K562 (cell line): ENCODE measurements around the gene RNASEH2A. TPM values are rescaled to one million over a fixed set of nuclear protein-coding genes. Genes with fewer than 3 reads are reported as not detected.
A peak's percentile ranks its signal among the peaks of the same experiment; 100 is the strongest.

Experiments
- ATAC-seq: fragments of 200-7000 bp; cut with Tn5 transposase; 3 replicates; pipeline ENCODE4 v1.9.1; 2020; ENCODE audit warnings: moderate library complexity
- BruUV-seq: library from RNA; stranded (reverse); fragments of 400-500 nt; replicated peaks from 2 replicates; lab custom pipeline; 2021; lab: Mats Ljungman, UMichigan
- CTCF ChIA-PET: fragments of 300-600 bp; formaldehyde crosslinking; extraction: SDS; loops from one replicate; lab custom pipeline; 2021; ENCODE audit warnings: low intra/inter-chr PET ratio; lab: Yijun Ruan, JAX
- POLR2A ChIA-PET: fragments of 300-600, 350-650 bp; sonication (Branson Sonifier 250); formaldehyde crosslinking; extraction: SDS; loops from one replicate; lab custom pipeline; 2021; ENCODE audit warnings: antibody characterized with exemption, inconsistent platforms; lab: Yijun Ruan, JAX
- DNase-seq, 4 experiments: peaks; one replicate each; pipeline versions ENCODE4 v3.0.0 to v3.0.0-alpha.2; 2011 to 2018; ENCODE audit warnings: low spot score in 3 of 4, mixed read lengths in 3 of 4; ENCODE audit errors: extremely low read depth in 1 of 4
- FAIRE-seq: peaks from 2 replicates; lab custom pipeline; 2011; peaks lifted over from hg19 to GRCh38; lab: Jason Lieb, UNC
- H2AFZ ChIP-seq: 2 replicates; pipeline ENCODE4 v1.6.0; 2011; ENCODE audit warnings: low read depth, low read length, control low read depth, inconsistent platforms
- H3K27ac ChIP-seq: fragments of 200-600 bp; 3 replicates; pipeline ENCODE4 v1.8.0; 2011; ENCODE audit warnings: low read depth, mild to moderate bottlenecking, control low read depth, inconsistent platforms, low read length, moderate library complexity, mixed read lengths; ENCODE audit errors: extremely low read depth
- H3K27me3 ChIP-seq, 2 experiments: fragments of 300-600 bp in 1 of 2; 2 replicates in 1 of 2; 3 replicates in 1 of 2; pipeline versions ENCODE4 v1.6.0 to v1.8.0; 2011; ENCODE audit warnings: inconsistent platforms in 2 of 2, low read length in 2 of 2, mild to moderate bottlenecking in 1 of 2, mixed read lengths in 1 of 2, moderate library complexity in 1 of 2; ENCODE audit not compliant: control insufficient read depth in 2 of 2, insufficient read depth in 2 of 2
- H3K36me3 ChIP-seq: fragments of 300-600 bp; 3 replicates; pipeline ENCODE4 v1.8.0; 2011; ENCODE audit warnings: mild to moderate bottlenecking, low read length, inconsistent platforms; ENCODE audit not compliant: control insufficient read depth, insufficient read depth
- H3K4me1 ChIP-seq, 2 experiments: fragments of 200-600 bp in 1 of 2; replicated peaks in 1 of 2; 2 replicates in 1 of 2; 3 replicates in 1 of 2; pipeline versions ENCODE4 v1.5.1 to v1.8.0; 2011; ENCODE audit warnings: inconsistent platforms in 2 of 2, low read length in 2 of 2, mild to moderate bottlenecking in 1 of 2, mixed read lengths in 1 of 2, moderate library complexity in 1 of 2; ENCODE audit not compliant: control insufficient read depth in 2 of 2, insufficient read depth in 2 of 2
- H3K4me2 ChIP-seq: 2 replicates; pipeline ENCODE4 v1.6.1; 2011; ENCODE audit warnings: low read length, control low read depth, inconsistent platforms, mixed read lengths; ENCODE audit not compliant: insufficient read depth
- H3K4me3 ChIP-seq: fragments of 200-600 bp; sonication (generic), shearing (Covaris generic); 2 replicates; pipeline ENCODE4 v1.5.1; 2016; ENCODE audit warnings: control low read depth, inconsistent platforms
- H3K79me2 ChIP-seq: fragments of 200-600 bp; 3 replicates; pipeline ENCODE4 v1.8.0; 2011; ENCODE audit warnings: low read length, inconsistent platforms; ENCODE audit not compliant: control insufficient read depth, insufficient read depth
- H3K9ac ChIP-seq, 2 experiments: 2 replicates each; pipeline versions ENCODE4 v1.6.0 to v1.6.1; 2011; ENCODE audit warnings: low read depth in 2 of 2, low read length in 2 of 2, control low read depth in 1 of 2, inconsistent platforms in 1 of 2, mild to moderate bottlenecking in 1 of 2, mixed read lengths in 1 of 2; ENCODE audit not compliant: insufficient read depth in 1 of 2
- H3K9me1 ChIP-seq: one replicate; pipeline ENCODE4 v1.6.0; 2011; ENCODE audit warnings: inconsistent platforms, mild to moderate bottlenecking, low read length, moderate library complexity; ENCODE audit not compliant: control insufficient read depth, insufficient read depth
- H3K9me3 ChIP-seq: replicated peaks from 2 replicates; pipeline ENCODE4 v1.5.1; 2011; ENCODE audit warnings: low read depth, low read length, inconsistent platforms; ENCODE audit not compliant: control insufficient read depth, insufficient read depth
- H4K20me1 ChIP-seq: replicated peaks from 2 replicates; pipeline ENCODE4 v1.6.1; 2011; ENCODE audit warnings: low read length, inconsistent platforms, mixed read lengths; ENCODE audit not compliant: control insufficient read depth, insufficient read depth
- CEBPB ChIP-seq: fragments of 450-650 bp; IDR thresholded peaks from 2 replicates; pipeline ENCODE4 v1.6.1; 2016; ENCODE audit warnings: missing genetic modification characterization, missing compliant biosample characterization
- CHD2 ChIP-seq: IDR thresholded peaks from 2 replicates; pipeline ENCODE4 v1.6.1; 2011; ENCODE audit warnings: low read depth, low read length
- FIP1L1 ChIP-seq: fragments of 200-400 bp; formaldehyde crosslinking; IDR thresholded peaks from 2 replicates; pipeline ENCODE4 v1.6.1; 2018; ENCODE audit warnings: mild to moderate bottlenecking, low read depth, low read length; ENCODE audit not compliant: poor library complexity, severe bottlenecking
- HNRNPL ChIP-seq: fragments of 200-400 bp; formaldehyde crosslinking; IDR thresholded peaks from 2 replicates; pipeline ENCODE4 v1.6.1; 2017; ENCODE audit warnings: low read depth, mild to moderate bottlenecking, low read length
- IRF2 ChIP-seq: sonication (generic); formaldehyde crosslinking; IDR thresholded peaks from 2 replicates; pipeline ENCODE4 v1.8.1; 2022; ENCODE audit warnings: mild to moderate bottlenecking, missing genetic modification reagents
- MTA3 ChIP-seq: fragments of 450-650 bp; formaldehyde crosslinking; IDR thresholded peaks from 2 replicates; pipeline ENCODE4 v1.6.1; 2017; ENCODE audit warnings: mild to moderate bottlenecking, borderline replicate concordance
- NBN ChIP-seq: fragments of 450-650 bp; IDR thresholded peaks from 2 replicates; pipeline ENCODE4 v1.6.1; 2016; ENCODE audit warnings: low read depth, mild to moderate bottlenecking
- NR1H2 ChIP-seq: sonication (generic); formaldehyde crosslinking; IDR thresholded peaks from 2 replicates; pipeline ENCODE4 v1.4.0; 2020; ENCODE audit warnings: mild to moderate bottlenecking, missing genetic modification reagents
- NRF1 ChIP-seq, 2 experiments: fragments of 450-650 bp; IDR thresholded peaks in 1 of 2; conservative IDR thresholded peaks in 1 of 2; 2 replicates each; pipeline ENCODE4 v1.6.1; 2014; ENCODE audit warnings: mild to moderate bottlenecking in 2 of 2
- POLR2G ChIP-seq: fragments of 200-400 bp; formaldehyde crosslinking; IDR thresholded peaks from 2 replicates; pipeline ENCODE4 v1.6.1; 2017; ENCODE audit warnings: low read depth, mild to moderate bottlenecking, antibody characterized with exemption, low read length, moderate library complexity
- SIN3B ChIP-seq: fragments of 450-650 bp; IDR thresholded peaks from 2 replicates; pipeline ENCODE4 v1.6.1; 2017; ENCODE audit warnings: low read depth, mild to moderate bottlenecking, moderate library complexity
- SMAD4 ChIP-seq: fragments of 250-450 bp; sonication (Bioruptor Pico); conservative IDR thresholded peaks from 2 replicates; pipeline ENCODE4 v1.8.0; 2021; ENCODE audit warnings: inconsistent platforms, mild to moderate bottlenecking, moderate library complexity
- SMARCC2 ChIP-seq: fragments of 450-650 bp; IDR thresholded peaks from 2 replicates; pipeline ENCODE4 v1.6.1; 2017; ENCODE audit warnings: antibody characterized with exemption, moderate library complexity, mild to moderate bottlenecking, low read depth
- SREBF1 ChIP-seq: fragments of 150-350 bp; IDR thresholded peaks from 2 replicates; pipeline ENCODE4 v1.6.1; 2014; ENCODE audit warnings: antibody characterized with exemption, low read depth, low read length, borderline replicate concordance
- SRSF9 ChIP-seq: fragments of 200-400 bp; formaldehyde crosslinking; IDR thresholded peaks from 2 replicates; pipeline ENCODE4 v1.6.1; 2017; ENCODE audit warnings: low read depth, low read length, borderline replicate concordance
- ZBTB7A ChIP-seq: IDR thresholded peaks from 2 replicates; pipeline ENCODE4 v1.6.1; 2011; ENCODE audit warnings: low read depth, mild to moderate bottlenecking, low read length, moderate library complexity, borderline replicate concordance; ENCODE audit not compliant: control insufficient read depth
- ZFP1 ChIP-seq: fragments of 450-650 bp; formaldehyde crosslinking; IDR thresholded peaks from 2 replicates; pipeline ENCODE4 v1.4.0; 2020; ENCODE audit warnings: mild to moderate bottlenecking, mixed read lengths
- ZFX ChIP-seq: sonication (generic); formaldehyde crosslinking; IDR thresholded peaks from 2 replicates; pipeline ENCODE4 v1.8.0; 2022; ENCODE audit warnings: mild to moderate bottlenecking, missing genetic modification reagents, moderate library complexity
- ZNF121 ChIP-seq: sonication (generic); formaldehyde crosslinking; conservative IDR thresholded peaks from 2 replicates; pipeline ENCODE4 v1.8.0; 2022; ENCODE audit warnings: missing genetic modification reagents
- ZNF316 ChIP-seq: fragments of 450-650 bp; IDR thresholded peaks from 2 replicates; pipeline ENCODE4 v1.6.1; 2016
- WGBS: fragments of 100-300 bp; shearing (Covaris generic); methylation state at CpG from one replicate; pipeline ENCODE4 v1.1.6; 2016; ENCODE audit warnings: low coverage, mixed read lengths; ENCODE audit not compliant: insufficient coverage; ENCODE audit errors: missing lambda C conversion rate; 5-methylcytosine and 5-hydroxymethylcytosine counted together
- in situ Hi-C: fragments of 300-500 bp; cut with MboI; formaldehyde crosslinking; loops from 4 replicates; pipeline ENCODE4 v1.15.0; 2018; ENCODE audit warnings: inconsistent platforms, mixed read lengths
- intact Hi-C: fragments of 100-400 bp; cut with micrococcal nuclease; formaldehyde crosslinking; loops from 2 replicates; pipeline ENCODE4 v1.14.2; 2022
- polyA plus RNA-seq, 8 experiments: library from polyadenylated mRNA; depleted of rRNA in 4 of 8; stranded (reverse) in 5 of 8; unstranded in 3 of 8; fragments of >200 nt; fragmentation: Nextera tagmentation in 2 of 8; fragmentation: Illumina TruSeq in 1 of 8; extraction: Ambion mirVana in 2 of 8; extraction: Trizol in 1 of 8; gene quantifications; 2 replicates each; pipeline versions ENCODE4 v1.2.1 to v1.2.3, GENCODE V29; 2011 to 2014; ENCODE audit warnings: inconsistent platforms in 1 of 8, missing spikeins in 1 of 8
- total RNA-seq, 7 experiments: library from RNA; depleted of rRNA in 6 of 7; stranded (reverse); fragments of >200 nt in 6 of 7; fragmentation: Illumina TruSeq in 2 of 7; extraction: Trizol in 2 of 7; gene quantifications; 2 replicates each; pipeline versions ENCODE4 v1.2.1 to v1.2.3, GENCODE V29; 2011 to 2021; ENCODE audit warnings: low replicate concordance in 1 of 7
- TF ChIP-seq, protein P1 (sequence below): fragments of 250-450 bp; sonication (Bioruptor Pico); IDR thresholded peaks from 2 replicates; pipeline ENCODE4 v1.8.0; 2022; ENCODE audit warnings: moderate library complexity, mild to moderate bottlenecking, inconsistent platforms

RNASEH2A gene
- total and polyA plus RNA-seq, 9 of the 15 experiments (the other 6 are each of a cell fraction or from before 2014, with no cell fraction given): 22.3 to 78.0 (median 61.7) TPM

DNA sequence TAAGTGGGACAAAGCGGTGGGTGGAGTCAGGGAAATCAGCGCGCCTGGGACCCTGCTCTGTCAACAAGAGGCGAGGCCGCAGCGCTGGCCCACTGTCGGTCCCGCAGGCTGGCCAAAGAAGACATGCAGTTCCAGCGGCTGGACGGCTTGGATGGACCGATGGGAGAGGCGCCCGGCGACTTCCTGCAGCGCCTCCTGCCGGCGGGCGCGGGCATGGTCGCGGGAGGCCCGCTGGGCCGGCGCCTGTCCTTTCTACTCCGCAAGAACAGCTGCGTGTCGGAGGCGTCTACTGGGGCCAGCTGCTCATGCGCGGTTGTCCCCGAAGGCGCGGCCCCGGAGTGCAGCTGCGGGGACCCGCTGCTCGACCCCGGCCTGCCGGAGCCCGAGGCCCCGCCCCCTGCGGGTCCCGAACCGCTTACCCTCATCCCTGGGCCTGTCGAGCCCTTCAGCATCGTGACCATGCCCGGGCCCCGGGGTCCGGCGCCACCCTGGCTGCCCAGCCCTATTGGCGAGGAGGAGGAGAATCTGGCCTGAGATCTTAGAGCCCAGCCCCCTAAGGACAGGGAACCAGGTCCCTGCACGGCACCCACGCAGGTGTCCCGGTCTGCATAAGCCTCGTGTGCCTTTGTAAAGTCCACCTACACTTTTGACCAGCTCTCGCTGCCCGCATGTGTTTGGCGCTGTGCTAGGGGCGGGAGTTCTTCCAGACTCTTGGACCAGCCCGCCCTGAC is 48.7 kb upstream of the RNASEH2A start:
- ChIA-PET CTCF (interaction anchor here (0.5 to 1.3 kb wide), 5 partner anchors 39 to 1010 kb away, joined by 3 to 7 read pairs (median 5); no protein-coding TSS in a partner anchor), POLR2A (interaction anchor here (0.6 to 2.3 kb wide), 9 partner anchors 8 to 1127 kb away, joined by 3 to 8 read pairs (median 4); partner anchors contain the start of genes DHPS and TNPO2)
- Histone ChIP-seq H3K79me2 (no peaks in the 10 kb centered on the region), H3K36me3 (no peaks in the 10 kb centered on the region), H3K27ac (no peak overlapping the region), H3K4me1 (peaks cover 5 to 40% of the 10 kb centered on the region in 2 experiments; a peak in 3 of 5 replicates), H3K4me2 (peak overlapping the region; percentile 78), H4K20me1 (no peaks in the 10 kb centered on the region), H2AFZ (peak overlapping the region; percentile 95), H3K9ac (peak overlapping the region in 1 of 2 experiments; percentile 85; a peak in 3 of 4 replicates), H3K4me3 (peak overlapping the region; percentile 38), H3K9me3 (no peaks in the 10 kb centered on the region), H3K9me1 (no peaks in the 10 kb centered on the region), H3K27me3 (peaks cover 2 to 11% of the 10 kb centered on the region in 2 experiments; a peak in 3 of 5 replicates)
- WGBS: 14% methylated on average over 34 of the region's 60 CpGs
- DNase-seq (peak; percentile 84 to 88 (median 84)), FAIRE-seq (peak; percentile 62), ATAC-seq (peak; percentile 97)
- in situ Hi-C loops (no loop called here), intact Hi-C loops (loop anchor here (1.0 kb wide), 2 partner anchors 21 to 40 kb away; no protein-coding TSS in a partner anchor)
- no TSS peak for BruUV-seq
- TF ChIP-seq NRF1 (conservative IDR thresholded peaks at IDR 0.05 in 1 of 2, IDR thresholded peaks at IDR 0.05 in 1 of 2): peak; percentile 90 to 92
- TF ChIP-seq CEBPB (tag): no peak
- no peak for TF ChIP-seq IRF2 (CRISPR knock-in tag)
- TF ChIP-seq ZNF316: no peak
- no peak for TF ChIP-seq NBN
- TF ChIP-seq HNRNPL: no peak
- TF ChIP-seq CHD2: no peak
- no peak for TF ChIP-seq SREBF1
- TF ChIP-seq POLR2G: peak; percentile 60
- no peak for TF ChIP-seq NR1H2
- TF ChIP-seq MTA3: peak; percentile 75; the same call in 1 of the 2 replicates
- TF ChIP-seq, protein P1, sequence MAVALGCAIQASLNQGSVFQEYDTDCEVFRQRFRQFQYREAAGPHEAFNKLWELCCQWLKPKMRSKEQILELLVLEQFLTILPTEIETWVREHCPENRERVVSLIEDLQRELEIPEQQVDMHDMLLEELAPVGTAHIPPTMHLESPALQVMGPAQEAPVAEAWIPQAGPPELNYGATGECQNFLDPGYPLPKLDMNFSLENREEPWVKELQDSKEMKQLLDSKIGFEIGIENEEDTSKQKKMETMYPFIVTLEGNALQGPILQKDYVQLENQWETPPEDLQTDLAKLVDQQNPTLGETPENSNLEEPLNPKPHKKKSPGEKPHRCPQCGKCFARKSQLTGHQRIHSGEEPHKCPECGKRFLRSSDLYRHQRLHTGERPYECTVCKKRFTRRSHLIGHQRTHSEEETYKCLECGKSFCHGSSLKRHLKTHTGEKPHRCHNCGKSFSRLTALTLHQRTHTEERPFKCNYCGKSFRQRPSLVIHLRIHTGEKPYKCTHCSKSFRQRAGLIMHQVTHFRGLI (CRISPR knock-in tag): no peak
- no peak for TF ChIP-seq ZNF121 (CRISPR knock-in tag)
- TF ChIP-seq SIN3B: no peak
- TF ChIP-seq FIP1L1: peak; percentile 81
- TF ChIP-seq SMARCC2: no peak
- TF ChIP-seq ZFX: peak; percentile 55; the same call in 1 of the 2 replicates
- TF ChIP-seq SRSF9: no peak
- TF ChIP-seq ZBTB7A: no peak
- TF ChIP-seq ZFP1: no peak
- TF ChIP-seq SMAD4 (CRISPR knock-in tag): peak; percentile 51
